ENCODE measurements around the gene LRMDA.
"Not testable (repeated sequence)": the region's sequence is repeated elsewhere in the genome, so short reads cannot be mapped to it uniquely, and the experiment has no call there.

Gene LRMDA

DNA sequence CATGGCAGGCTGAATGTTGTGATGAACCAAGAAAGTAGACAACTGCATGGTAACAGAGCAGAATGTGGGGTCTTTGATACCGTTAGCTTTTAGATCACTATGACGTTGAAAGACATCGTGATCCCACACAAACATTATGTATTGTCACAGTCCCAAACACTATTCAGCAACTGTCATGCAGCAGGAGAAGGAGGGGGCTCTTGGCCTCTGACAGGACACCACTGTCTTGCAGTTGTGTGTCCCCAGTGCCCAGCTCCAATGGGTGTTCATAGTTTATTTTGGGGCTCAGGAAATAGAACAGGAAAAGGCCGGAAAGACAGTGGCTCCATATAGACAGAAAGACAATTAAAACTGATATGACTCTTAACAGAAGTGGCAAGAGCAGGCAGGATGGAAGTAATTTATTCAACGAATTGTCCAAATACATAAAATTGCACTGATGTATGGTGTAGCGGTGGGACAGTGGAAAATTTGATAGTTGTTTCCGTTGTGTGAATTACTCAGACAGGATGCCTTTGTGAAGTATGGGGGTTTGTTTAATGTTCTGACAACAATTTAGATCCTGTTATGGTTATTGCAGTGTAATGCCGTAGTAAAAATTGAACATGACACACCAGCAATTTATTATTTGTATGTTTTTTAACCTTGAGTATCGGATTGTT, 292.0 kb downstream of the LRMDA start:
- DNase-seq = no peak

DNA sequence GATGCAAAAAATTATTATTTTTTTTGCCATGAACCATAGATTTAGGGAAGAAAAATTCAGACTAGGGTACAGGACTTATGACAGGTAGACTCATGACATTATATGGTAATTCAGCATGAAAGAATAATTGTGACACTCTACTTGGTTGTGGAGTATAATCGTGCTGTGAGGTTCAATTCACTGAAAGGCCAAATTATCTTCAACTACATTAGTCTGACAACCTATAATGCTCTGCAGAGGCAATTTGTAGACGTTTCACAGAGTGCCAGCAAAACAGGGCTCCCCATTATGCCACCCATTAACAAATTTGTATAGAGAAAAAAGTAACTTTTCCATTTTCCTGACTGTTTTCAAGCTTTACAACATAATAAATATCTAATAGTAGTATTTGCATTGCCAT, 292.6 kb downstream of the LRMDA start:
- DNase-seq = no peak

DNA sequence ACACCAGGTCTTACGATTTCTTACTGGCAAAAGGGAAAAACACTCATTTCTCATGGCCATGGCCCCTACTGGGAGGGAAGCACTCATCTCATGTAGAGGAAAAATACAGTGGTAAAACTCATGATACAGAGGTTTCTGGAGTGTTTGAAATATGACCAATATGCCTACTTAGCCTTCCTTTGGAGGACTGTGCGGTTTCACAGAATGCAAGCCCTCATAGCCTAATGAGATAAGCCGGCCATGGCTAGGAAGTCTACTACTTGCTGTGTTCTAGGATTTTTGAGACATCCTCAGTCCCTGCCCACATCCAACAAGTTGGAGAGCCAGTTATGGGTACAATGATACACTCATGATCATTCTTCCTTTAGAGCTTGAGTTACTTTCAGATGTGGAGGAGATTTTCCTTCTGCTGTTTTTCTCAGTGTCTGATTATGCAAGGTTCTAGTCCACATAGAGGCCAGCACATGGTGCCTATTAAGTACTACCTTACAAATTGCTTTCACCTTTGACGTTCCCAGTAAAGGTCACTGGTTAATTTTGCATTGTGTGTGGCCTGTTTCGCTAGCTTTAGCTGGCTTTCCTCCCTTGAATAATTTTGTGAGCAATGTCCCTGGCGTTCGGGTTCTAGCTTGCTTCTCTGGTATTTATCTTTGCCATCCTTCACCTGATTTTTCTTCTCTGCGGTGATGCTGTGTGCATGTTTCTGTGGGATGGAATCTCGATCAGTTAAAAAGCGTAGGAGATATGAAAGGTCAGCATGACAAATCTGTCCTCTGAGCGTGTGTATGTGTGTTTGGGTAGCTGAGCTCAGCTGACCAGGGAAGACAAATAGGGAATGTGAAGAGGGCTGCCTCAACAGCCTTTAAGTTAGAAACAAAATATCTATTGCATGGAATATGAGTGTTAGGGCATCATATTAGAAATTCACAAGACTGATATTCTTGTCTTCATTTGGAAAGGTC, 295.4 kb downstream of the LRMDA start:
- DNase-seq = no peak

DNA sequence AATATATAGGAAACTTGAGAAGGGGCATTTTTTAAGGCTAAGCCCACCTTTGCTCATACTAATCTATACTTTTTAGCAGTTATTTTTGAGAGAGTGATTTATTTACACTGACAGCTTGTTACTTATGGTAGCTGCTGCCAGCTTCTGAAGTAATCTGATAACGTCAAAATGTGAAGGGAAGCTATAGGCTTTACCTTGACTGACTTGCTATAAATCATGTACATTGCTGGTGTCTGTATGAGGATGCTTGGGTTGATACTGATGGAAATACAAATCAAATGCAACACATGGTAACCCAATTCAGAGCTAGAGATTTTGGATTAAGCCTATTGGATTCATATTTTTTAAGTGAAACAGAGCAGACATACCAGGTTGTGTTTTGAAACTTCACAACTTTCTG, 299.4 kb downstream of the LRMDA start:
- DNase-seq = no peak

DNA sequence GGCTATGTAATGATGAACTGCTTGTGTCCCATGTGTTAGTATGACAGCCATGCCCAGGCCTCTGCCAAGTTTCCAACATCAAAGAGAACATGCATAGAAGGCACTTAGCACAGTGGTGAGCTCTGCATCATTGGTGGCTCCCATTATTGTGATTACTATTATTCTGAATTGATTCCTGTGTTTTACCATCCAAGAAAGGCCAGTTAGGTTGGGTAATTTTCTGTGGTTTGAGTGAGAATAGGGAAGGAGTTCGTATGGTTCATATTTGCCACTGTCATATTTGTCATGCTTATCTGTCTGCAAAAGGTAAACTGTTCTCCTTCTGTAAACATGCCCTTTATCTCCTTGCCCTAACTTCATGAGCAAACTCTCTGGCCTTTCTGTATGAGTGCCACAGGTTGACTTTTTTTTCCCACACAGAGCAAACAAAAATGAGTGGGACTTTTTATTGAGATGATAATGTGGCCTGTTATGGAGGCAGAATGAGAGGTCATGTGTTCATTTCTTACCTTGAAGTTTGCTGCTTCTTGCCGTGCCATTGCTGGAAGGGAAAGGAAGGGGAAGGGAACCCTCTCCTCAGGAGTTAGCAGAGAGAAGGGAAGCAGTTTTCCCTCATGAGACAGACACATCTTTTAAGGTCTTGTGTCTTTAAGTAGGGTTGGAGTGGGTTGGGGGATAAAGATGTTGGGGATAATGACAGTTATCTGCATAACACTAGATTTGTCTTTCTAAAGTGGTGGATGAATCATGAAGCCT, 301.9 kb downstream of the LRMDA start:
- DNase-seq = no peak

DNA sequence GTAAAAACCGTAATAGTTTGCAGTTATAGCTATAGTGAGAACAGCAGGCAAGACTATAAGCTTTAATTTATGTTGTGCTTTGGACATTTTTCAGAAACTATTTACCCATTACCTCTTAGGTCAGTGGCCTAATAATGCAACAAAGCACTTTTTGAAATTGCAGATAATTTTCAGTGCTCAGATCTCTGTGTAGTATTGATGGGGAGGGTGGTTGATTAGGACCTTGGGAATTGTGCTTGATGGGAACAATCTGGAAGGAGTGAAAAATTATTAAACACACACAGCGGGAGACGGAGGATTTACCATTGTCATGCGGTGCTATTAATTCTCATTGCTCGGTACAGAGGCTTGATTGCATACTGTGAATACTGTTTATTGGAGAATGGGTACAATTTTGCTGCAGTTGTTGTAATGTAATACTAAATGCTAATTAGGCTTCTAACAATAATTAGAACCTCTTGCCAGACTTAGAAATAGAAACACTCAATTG, 304.8 kb downstream of the LRMDA start:
- no peak for DNase-seq

DNA sequence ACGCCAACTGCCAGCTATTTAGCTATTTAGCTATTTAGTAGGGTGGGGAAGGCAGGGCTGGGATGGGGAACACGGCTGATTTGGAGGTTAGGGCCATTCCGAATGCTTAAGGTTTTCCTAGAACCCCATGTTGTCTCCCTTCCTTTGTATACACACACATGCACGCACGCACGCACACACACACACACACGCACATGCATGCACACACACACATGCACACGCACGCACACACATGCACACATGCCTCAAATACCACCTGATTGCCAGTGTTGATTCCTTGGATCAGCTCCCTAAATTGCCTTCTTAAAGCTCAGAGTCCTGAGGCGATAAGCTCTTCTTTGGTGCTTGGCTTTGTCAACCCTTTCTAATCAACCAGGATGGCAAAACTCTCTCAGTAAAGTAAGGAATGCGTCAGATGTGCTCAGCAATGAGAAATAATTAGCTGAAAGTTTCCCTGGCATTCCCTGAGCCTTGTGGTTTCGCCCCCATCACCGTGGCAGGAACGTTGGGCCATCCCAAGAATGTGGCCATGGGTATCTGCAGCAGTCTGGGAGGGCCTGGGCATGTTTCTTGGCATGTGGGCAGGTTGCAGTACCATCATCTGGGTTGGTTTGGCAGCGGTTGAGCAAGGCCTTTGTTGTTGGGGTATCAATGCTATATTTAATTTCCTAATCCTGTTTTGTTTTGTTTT, 305.6 kb downstream of the LRMDA start:
- DNase-seq = no peak

DNA sequence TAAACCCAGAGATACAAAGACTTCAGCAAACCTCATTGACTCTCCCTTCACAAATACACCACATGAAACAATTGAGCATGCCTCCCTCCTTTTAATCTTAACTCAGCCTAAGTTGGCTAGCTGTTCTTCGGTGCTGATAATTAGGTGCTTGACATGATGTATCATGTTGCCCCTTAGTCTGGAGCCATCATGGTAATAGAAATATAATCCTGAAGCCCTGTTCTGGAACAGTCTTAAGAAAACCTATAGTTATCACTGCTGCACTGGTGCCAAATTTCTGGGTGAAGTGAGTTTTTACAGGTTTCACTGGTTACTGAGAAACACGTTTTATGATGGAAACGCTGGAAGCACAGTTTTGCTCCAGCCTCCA, 306.1 kb downstream of the LRMDA start:
- DNase-seq = no peak

DNA sequence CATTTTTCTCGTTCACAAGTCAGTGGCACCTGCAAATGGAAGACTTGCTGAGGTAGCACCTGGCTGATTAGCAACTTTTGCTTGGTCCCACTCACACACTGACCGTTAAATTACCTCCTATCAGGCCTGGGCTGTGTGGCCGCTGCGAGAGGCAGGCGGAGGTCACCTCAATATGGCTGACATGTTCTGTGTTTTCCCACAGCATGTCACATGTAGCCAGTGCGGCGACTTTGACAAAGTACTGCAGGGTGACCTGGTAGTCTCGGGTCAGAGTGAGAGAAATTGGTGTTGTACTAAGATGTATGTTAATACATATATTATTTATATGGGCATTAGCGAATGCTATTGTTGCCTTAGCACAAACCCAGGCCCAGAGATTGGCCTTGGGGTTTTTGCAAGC, 307.5 kb downstream of the LRMDA start:
- no peak for DNase-seq

DNA sequence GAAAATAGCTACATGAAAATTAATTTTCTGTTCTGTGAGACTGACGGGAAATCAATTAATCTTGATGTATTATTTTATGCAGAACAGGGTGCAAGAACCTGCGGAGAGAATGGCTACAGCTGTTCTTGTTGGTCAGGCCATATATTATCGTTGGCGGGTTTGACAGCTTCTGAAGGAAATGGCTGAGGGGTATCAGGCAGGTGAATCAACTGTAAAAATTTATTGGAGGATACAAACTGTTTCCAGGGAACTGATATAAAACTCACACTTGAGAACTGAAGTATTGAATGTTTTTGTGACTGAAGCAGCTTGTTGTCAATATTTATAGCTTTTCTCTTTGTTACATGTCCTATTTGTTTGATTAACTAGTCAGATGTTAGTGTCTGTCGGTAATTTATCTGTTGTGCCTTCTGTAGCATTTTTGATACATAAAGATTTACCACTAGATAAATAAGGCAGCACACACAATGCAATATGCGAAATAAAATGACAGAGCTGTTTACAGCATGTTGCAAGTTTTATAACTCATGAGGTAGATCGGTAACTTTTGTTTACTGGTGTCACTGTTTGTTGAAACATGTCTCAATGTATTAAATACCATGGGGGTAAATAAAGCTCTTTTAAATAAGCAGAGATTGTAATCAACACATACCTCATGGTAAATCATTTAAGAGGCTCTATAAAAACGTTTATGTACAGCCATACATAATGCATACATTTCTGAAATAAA, 308.2 kb downstream of the LRMDA start:
- DNase-seq = no peak

DNA sequence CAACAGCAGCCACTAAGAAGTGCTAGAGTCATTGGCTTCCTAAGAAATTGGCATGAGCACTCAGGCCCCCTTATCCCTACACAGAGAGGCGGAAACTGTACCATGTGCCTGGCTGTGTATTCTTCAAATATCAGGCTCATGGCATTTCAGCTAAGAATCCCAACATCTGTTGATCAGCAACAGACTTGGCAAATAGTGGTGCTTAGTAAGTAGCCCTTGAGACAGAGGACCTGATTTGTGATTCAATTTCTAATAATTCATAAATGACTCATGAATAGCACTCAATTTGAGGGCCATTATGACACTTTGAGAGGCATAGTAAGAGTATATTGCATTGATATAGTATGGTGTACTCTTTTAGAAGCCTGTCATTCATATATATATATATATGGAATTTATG, 309.1 kb downstream of the LRMDA start:
- no peak for DNase-seq

DNA sequence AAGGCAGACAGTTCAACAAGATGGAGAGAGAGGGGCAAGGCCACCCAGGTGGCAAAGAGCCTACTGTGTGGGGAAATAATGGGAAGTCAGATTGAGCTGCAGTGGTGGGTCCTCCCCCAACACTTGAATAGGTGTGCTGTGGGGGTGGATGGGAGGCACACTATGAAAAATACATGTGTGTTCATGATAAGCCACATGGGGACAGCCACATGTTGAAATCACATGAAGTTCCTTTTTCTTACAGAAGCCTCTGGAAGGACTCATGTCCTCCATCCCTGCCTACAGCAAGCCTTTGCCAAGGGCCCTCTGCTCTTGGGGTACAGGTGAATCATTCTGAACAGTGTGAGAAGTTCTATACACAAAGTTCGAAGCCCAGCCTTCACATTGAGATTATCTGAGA, 310.9 kb downstream of the LRMDA start:
- no peak for DNase-seq

DNA sequence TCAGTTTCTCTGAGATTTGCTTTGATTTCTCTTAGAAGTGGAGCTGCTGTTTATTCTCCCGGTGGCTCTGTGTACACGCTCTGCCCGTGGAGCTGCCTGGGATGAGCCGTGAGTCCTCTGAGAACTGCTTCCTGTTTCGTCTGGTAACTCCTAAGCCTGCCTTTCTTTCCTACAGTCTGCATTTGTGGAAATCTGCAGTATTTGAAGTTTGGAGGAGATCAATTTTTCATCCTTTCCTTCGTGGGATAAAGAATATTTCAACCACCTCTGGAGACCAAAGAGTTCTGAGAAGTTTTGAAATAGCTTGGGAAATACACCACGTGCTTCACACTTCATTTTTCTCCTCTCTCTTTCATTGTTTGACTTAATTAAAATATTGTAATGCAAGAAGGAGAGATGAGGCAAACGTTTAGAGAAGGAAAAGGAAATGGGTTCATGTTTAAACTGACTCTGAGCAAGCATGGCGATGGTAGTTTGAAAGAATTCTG, 311.9 kb downstream of the LRMDA start:
- no peak for DNase-seq

DNA sequence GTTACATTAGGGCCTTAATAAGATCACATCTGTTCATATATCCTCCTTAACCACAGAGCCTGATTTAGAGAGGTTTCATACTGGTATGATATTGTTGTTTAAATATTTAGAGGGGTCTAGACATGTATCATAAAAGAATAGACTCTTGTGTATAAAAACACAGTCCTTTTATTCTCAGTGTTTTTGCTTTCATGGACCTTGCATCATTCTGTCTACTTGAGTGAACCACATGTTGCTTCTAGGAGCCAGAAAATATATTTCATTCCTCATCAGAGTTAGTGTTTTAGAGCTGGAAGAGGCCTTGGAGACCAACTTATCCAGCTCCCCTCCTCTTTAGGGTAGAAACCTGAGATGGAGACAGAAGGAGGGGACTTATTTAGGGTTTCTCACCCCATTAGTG, 312.8 kb downstream of the LRMDA start:
- DNase-seq = no peak

DNA sequence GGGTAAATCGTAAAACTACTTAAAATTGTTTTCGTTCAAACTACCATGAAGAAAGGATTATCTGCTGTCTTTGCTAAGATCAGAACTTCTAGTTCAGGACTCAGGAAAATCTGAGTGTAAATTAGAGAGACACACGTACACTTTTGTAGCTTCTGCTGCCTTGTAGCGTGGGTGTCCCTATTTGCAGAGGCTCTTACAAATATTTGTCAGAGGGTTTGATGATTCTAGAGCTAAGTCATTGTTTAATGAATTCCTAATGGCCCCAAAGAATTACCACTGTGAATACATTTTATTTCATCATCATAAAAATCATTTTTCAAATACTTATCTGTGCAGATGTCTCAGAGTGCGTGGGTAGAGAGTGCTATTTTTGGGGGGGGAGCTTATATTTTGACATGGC, 314.9 kb downstream of the LRMDA start:
- no peak for DNase-seq

DNA sequence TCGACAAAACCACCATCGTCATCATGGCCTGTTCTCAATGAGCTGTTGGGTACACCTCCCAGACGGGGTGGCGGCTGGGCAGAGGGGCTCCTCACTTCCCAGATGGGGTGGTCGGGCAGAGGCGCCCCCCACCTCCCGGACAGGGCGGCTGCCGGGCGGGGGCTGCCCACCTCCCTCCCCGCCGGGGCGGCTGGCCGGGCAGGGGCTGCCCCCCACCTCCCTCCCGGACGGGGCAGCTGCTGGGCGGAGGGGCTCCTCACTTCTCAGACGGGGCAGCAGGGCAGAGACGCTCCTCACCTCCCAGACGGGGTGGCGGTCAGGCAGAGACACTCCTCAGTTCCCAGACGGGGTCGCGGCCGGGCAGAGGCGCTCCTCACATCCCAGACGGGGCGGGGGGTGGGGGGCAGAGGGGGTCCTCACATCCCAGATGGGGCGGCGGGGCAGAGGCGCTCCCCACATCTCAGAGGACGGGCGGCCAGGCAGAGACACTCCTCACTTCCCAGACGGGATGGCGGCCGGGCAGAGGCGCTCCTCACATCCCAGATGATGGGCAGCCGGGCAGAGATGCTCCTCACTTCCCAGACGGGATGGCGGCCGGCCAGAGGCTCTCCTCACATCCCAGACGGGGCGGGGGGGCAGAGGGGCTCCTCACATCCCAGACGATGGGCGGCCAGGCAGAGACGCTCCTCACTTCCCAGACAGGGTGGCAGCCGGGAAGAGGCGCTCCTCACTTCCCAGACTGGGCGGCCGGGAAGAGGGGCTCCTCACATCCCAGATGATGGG, 318.9 kb downstream of the LRMDA start:
- DNase-seq = not testable (repeated sequence)

DNA sequence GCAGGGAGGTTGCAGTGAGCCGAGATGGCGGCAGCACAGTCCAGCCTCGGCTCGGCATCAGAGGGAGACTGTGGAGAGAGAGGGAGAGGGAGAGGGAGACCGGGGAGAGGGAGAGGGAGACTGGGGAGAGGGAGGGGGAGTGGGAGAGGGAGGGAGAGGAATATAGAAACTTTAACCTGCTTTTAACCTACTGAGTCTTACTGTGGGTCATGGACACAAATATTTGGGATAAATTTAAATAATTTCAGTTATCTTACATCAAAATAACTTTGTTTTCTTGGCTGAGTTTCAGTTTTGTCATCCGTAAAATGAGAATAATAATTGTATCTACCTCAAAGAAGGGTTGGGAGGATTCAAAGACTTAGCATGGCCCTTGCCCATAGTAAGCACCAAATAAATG, 319.8 kb downstream of the LRMDA start:
- DNase-seq = no peak

DNA sequence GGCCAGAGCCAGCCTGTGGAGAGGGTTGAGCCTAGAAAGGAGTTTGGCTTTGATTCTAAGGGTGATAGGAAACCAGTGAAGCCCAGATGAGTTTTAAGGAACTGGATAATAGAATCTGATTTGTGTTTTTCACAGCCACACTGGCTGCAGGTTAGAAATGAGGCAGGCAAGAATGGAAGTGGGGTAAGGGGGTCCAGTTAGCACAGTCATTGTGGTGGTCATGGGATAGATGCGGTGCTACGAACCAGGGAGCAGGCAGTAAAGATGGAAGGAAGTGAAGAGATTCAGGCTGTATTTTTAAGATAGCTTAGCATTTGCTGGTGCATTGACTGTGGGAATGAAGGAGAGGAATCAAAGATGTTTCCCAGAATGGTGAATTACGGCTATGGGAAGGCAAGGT, 322.2 kb downstream of the LRMDA start:
- no peak for DNase-seq

DNA sequence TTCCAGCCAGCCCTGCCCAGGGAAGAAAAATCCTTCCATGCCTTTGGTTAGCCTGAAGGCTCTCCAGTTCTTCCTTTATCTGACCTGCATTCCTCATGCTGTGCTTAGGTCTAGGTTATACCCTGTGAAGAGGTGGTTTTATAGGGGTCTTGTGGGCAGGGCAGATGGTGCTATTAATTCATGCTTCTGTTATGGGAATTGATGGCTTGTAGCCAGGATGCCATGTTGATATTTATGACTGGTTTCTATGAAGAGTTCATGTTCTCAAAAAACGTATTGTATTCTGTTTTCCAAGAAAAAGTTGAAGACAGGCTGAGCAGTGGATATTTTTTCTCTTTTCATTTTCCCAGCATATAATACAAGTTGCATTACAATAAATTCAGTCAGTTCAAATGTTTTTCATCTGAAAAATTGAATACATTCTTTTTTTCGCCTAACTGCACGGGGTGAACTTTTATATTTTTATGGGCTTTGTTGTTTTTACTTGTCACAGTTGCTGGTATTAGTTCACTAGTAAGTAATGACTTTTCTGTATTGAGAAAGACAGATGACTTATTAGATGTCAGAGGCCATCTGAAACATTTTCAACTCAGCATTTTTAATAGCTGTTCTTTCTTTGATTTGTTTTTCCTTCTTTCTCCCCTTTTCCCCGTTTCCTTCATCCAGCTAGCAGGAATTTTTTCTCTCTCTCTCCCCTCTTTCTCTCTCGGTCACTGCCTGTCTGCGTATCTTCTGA, 322.8 kb downstream of the LRMDA start:
- DNase-seq = no peak

DNA sequence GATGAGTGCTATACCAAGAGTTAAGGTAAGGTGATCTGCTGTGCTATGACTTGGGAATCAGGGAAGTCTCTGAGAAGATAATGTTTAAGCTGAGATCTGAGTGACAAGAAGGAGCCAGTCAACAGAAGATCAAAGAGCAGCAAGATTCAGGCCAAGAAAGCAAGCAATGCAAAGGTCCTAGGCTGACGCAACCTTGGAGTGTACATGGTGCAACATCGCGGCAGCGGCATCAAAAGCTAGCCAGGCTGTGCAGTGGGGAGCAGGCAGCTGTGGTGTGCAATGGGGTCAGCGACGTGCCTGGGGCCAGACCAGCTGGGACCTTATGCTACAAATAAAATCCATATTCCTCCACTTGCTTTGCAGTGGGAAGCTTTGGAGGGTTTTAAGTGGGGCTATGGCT, 324.1 kb downstream of the LRMDA start:
- no peak for DNase-seq

DNA sequence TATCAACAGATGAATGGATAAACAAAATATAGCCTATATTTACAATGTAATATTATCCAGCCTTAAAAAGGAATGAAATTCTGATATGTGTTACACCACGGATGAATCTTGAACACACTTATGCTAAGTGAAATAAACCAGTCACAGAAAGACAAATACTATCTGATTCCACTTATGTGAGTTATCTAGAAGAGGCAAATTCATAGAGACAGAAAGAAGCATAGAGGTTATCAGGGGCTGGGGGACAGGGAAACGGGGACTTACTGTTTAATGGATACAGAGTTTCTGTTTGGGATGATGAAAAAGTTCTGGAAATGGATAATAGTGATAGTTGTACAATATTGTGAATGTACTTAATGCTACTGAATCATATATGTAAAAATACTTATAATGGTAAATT, 329.9 kb downstream of the LRMDA start:
- DNase-seq = no peak

All from NCI-H2029 treated with DMSO at 0.1 percent for 48 hours (cell line).